WTC11 (cell line): ENCODE results near the gene LHPP. TPM values are rescaled to one million over a fixed set of nuclear protein-coding genes. Genes with fewer than 3 reads are reported as not detected.

Source experiments
- ATAC-seq: fragments of 200-7000 bp; cut with Tn5 transposase; 2 replicates; pipeline ENCODE4 v1.10.0; 2021; ENCODE audit warnings: mild to moderate bottlenecking, moderate library complexity
- CTCF ChIA-PET: fragments of 300-600 bp; sonication (Branson Sonifier 250); formaldehyde crosslinking; loops from one replicate; lab custom pipeline; 2021; ENCODE audit warnings: antibody characterized with exemption; lab: Charles Lee
- POLR2A ChIA-PET: fragments of 350-600 bp; sonication (Branson Sonifier 250); formaldehyde crosslinking; loops from one replicate; lab custom pipeline; 2021; ENCODE audit warnings: antibody characterized with exemption; lab: Charles Lee
- DNase-seq: peaks from one replicate; pipeline ENCODE4 v3.0.0; 2021; ENCODE audit warnings: low spot score
- H3K27ac Mint-ChIP-seq: 2 replicates; pipeline ENCODE4 v1.8.0; 2021; ENCODE audit warnings: mixed read lengths
- H3K27me3 Mint-ChIP-seq: 2 replicates; pipeline ENCODE4 v1.8.0; 2021; ENCODE audit warnings: low read depth, mild to moderate bottlenecking, moderate library complexity, mixed read lengths
- H3K36me3 Mint-ChIP-seq: 2 replicates; pipeline ENCODE4 v1.8.0; 2021; ENCODE audit warnings: mixed read lengths
- H3K4me1 Mint-ChIP-seq: 2 replicates; pipeline ENCODE4 v1.8.0; 2022; ENCODE audit warnings: mixed read lengths
- H3K4me3 Mint-ChIP-seq: 2 replicates; pipeline ENCODE4 v1.8.0; 2021; ENCODE audit warnings: mild to moderate bottlenecking, moderate library complexity, mixed read lengths
- H3K9me3 Mint-ChIP-seq: 2 replicates; pipeline ENCODE4 v1.8.0; 2021; ENCODE audit warnings: mixed read lengths
- CBFB ChIP-seq: sonication (generic); formaldehyde crosslinking; IDR thresholded peaks from 2 replicates; pipeline ENCODE4 v1.8.1; 2022; ENCODE audit warnings: mild to moderate bottlenecking, low read depth, missing genetic modification reagents
- ELF4 ChIP-seq: sonication (generic); formaldehyde crosslinking; IDR thresholded peaks from 2 replicates; pipeline ENCODE4 v1.8.1; 2022; ENCODE audit warnings: low read depth, mild to moderate bottlenecking, moderate library complexity, missing genetic modification reagents
- EMX1 ChIP-seq: fragments of 250-450 bp; sonication (Bioruptor Pico); IDR thresholded peaks from 2 replicates; pipeline ENCODE4 v1.8.0; 2021; ENCODE audit warnings: mild to moderate bottlenecking
- ETV6 ChIP-seq: sonication (generic); formaldehyde crosslinking; IDR thresholded peaks from 2 replicates; pipeline ENCODE4 v1.8.1; 2022; ENCODE audit warnings: mild to moderate bottlenecking, missing genetic modification reagents
- FOXP1 ChIP-seq: sonication (generic); formaldehyde crosslinking; IDR thresholded peaks from 2 replicates; pipeline ENCODE4 v1.8.0; 2022; ENCODE audit warnings: missing genetic modification reagents, mild to moderate bottlenecking, moderate library complexity, borderline replicate concordance
- IRF2 ChIP-seq: sonication (generic); formaldehyde crosslinking; IDR thresholded peaks from 2 replicates; pipeline ENCODE4 v1.8.0; 2022; ENCODE audit warnings: low read depth, missing genetic modification reagents, borderline replicate concordance
- MYBL2 ChIP-seq: sonication (generic); formaldehyde crosslinking; IDR thresholded peaks from 2 replicates; pipeline ENCODE4 v1.8.1; 2023; ENCODE audit warnings: mild to moderate bottlenecking, moderate library complexity, missing genetic modification reagents
- NFATC4 ChIP-seq: fragments of 250-450 bp; sonication (Bioruptor Pico); IDR thresholded peaks from 2 replicates; pipeline ENCODE4 v1.9.0; 2021; ENCODE audit warnings: mild to moderate bottlenecking
- OVOL2 ChIP-seq: fragments of 250-450 bp; sonication (Bioruptor Pico); IDR thresholded peaks from 2 replicates; pipeline ENCODE4 v1.9.0; 2021; ENCODE audit warnings: mild to moderate bottlenecking, borderline replicate concordance
- RELA ChIP-seq: sonication (generic); formaldehyde crosslinking; IDR thresholded peaks from 2 replicates; pipeline ENCODE4 v1.8.1; 2022; ENCODE audit warnings: missing genetic modification reagents, mild to moderate bottlenecking, borderline replicate concordance
- SMAD4 ChIP-seq: sonication (generic); formaldehyde crosslinking; IDR thresholded peaks from 2 replicates; pipeline ENCODE4 v1.8.0; 2022; ENCODE audit warnings: mild to moderate bottlenecking, missing genetic modification reagents
- SOX15 ChIP-seq: fragments of 250-450 bp; sonication (Bioruptor Pico); IDR thresholded peaks from 2 replicates; pipeline ENCODE4 v1.9.0; 2021; ENCODE audit warnings: mild to moderate bottlenecking
- SP1 ChIP-seq: sonication (generic); formaldehyde crosslinking; conservative IDR thresholded peaks from 2 replicates; pipeline ENCODE4 v1.8.1; 2022; ENCODE audit warnings: missing genetic modification reagents
- TEAD4 ChIP-seq: sonication (generic); formaldehyde crosslinking; IDR thresholded peaks from 2 replicates; pipeline ENCODE4 v1.8.0; 2022; ENCODE audit warnings: mild to moderate bottlenecking, missing genetic modification reagents
- ZNF121 ChIP-seq: sonication (generic); formaldehyde crosslinking; IDR thresholded peaks from 2 replicates; pipeline ENCODE4 v1.8.0; 2023; ENCODE audit warnings: missing genetic modification reagents
- ZNF232 ChIP-seq: sonication (generic); formaldehyde crosslinking; IDR thresholded peaks from 2 replicates; pipeline ENCODE4 v1.8.0; 2022; ENCODE audit warnings: mild to moderate bottlenecking, missing genetic modification reagents
- ZNF423 ChIP-seq: fragments of 250-450 bp; sonication (Bioruptor Pico); IDR thresholded peaks from 2 replicates; pipeline ENCODE4 v2.1.2; 2022; ENCODE audit warnings: mild to moderate bottlenecking, moderate library complexity
- ZNF671 ChIP-seq: fragments of 250-450 bp; sonication (Bioruptor Pico); IDR thresholded peaks from 2 replicates; pipeline ENCODE4 v1.8.0; 2021; ENCODE audit warnings: mild to moderate bottlenecking
- total RNA-seq: library from RNA; stranded (reverse); gene quantifications from 3 replicates; pipeline ENCODE4 v1.2.3, GENCODE V29; 2021
- TF ChIP-seq, protein P1 (sequence below): sonication (generic); formaldehyde crosslinking; IDR thresholded peaks from 2 replicates; pipeline ENCODE4 v1.8.1; 2023; ENCODE audit warnings: mild to moderate bottlenecking, missing genetic modification reagents
- TF ChIP-seq, protein P2 (sequence below): fragments of 250-450 bp; sonication (Bioruptor Pico); IDR thresholded peaks from 2 replicates; pipeline ENCODE4 v1.9.0; 2021; ENCODE audit warnings: mild to moderate bottlenecking
- TF ChIP-seq, protein P3 (sequence below): sonication (generic); formaldehyde crosslinking; IDR thresholded peaks from 2 replicates; pipeline ENCODE4 v1.8.0; 2022; ENCODE audit warnings: mild to moderate bottlenecking, missing genetic modification reagents
- TF ChIP-seq, protein P4 (sequence below): fragments of 250-450 bp; sonication (Bioruptor Pico); IDR thresholded peaks from 2 replicates; pipeline ENCODE4 v1.9.0; 2021; ENCODE audit warnings: mild to moderate bottlenecking
- TF ChIP-seq, protein P5 (sequence below): sonication (generic); formaldehyde crosslinking; IDR thresholded peaks from 2 replicates; pipeline ENCODE4 v1.8.0; 2022; ENCODE audit warnings: mild to moderate bottlenecking, missing genetic modification reagents
- TF ChIP-seq, protein P6 (sequence below): sonication (generic); formaldehyde crosslinking; IDR thresholded peaks from 2 replicates; pipeline ENCODE4 v1.8.1; 2023; ENCODE audit warnings: mild to moderate bottlenecking, missing genetic modification reagents, moderate library complexity
- TF ChIP-seq, protein P7 (sequence below): fragments of 250-450 bp; sonication (Bioruptor Pico); IDR thresholded peaks from 2 replicates; pipeline ENCODE4 v1.8.0; 2021; ENCODE audit warnings: mild to moderate bottlenecking

LHPP gene
- total RNA-seq, 1 experiment from 2014 or later = 33.2 TPM

DNA sequence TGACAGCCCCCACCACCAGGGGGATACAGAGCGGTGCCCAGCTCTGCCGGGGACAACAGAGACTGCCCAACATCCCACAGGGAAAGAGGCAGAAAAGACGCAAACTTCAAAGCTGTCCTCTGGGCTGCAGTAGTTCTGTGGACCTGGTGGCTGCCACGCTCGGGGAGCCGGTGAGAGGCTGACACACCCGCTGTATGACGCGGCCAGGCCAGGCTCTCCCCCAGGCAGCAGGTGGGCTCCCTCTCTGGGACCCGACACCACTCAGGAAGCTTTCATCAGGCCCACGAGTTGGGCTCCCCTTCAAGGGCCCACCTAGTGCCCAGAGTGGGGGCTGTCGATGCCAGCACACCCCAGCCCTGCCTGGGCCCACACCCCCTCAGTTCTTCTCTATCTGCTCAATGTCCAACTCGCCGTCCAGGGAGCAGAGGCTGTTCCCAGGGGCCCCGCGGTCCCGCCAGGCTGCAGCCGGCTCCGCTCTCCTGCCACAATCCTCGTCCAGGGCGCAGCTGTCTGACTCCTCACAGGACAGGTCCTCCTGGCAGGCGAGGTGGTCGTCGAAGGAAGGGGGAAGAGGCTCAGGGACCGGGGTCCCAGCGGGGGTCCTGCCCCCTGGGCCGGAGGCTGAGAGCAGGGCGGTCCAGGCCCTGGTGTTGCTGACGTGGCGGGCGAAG, 161.4 kb downstream of the LHPP start:
- no peak for TF ChIP-seq IRF2 (CRISPR knock-in tag)
- TF ChIP-seq OVOL2 = no peak
- TF ChIP-seq ZNF423 = no peak
- TF ChIP-seq ZNF121 = no peak
- TF ChIP-seq ZNF671 (CRISPR knock-in tag) = no peak
- peaks cover 16% of the 10 kb centered on the region for H3K4me1 Mint-ChIP-seq
- no peaks in the 10 kb centered on the region for H3K9me3 Mint-ChIP-seq
- no peaks in the 10 kb centered on the region for H3K36me3 Mint-ChIP-seq
- ChIA-PET POLR2A (no interaction called here), CTCF (interaction anchor here (0.6 kb wide), 1 partner anchor 216 kb away, joined by 4 read pairs; no protein-coding TSS in a partner anchor)
- no peak for DNase-seq
- no peak for ATAC-seq
- no peak overlapping the region for H3K4me3 Mint-ChIP-seq
- no peak overlapping the region for H3K27ac Mint-ChIP-seq
- H3K27me3 Mint-ChIP-seq = no peaks in the 10 kb centered on the region

DNA sequence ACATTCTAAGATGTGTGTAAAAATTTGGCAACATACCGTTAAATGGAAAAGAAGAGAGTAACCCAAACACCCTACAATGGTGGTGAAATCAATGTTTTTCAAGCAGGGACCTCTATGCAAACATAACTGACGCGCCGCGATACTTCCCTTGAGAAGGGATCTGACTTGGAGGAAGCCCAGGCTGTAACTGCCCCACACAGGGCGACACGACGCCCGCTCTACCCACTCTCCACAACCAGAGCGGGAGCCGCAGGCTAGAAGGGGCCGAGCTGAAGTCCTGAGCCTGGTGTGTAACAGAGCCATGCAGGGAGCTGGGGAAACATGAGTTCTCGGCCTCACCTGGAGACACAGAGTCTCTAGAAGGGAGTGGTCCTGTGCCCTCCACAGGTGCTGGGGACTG, 162.4 kb downstream of the LHPP start:
- no peaks in the 10 kb centered on the region for H3K27me3 Mint-ChIP-seq
- TF ChIP-seq, protein P1, sequence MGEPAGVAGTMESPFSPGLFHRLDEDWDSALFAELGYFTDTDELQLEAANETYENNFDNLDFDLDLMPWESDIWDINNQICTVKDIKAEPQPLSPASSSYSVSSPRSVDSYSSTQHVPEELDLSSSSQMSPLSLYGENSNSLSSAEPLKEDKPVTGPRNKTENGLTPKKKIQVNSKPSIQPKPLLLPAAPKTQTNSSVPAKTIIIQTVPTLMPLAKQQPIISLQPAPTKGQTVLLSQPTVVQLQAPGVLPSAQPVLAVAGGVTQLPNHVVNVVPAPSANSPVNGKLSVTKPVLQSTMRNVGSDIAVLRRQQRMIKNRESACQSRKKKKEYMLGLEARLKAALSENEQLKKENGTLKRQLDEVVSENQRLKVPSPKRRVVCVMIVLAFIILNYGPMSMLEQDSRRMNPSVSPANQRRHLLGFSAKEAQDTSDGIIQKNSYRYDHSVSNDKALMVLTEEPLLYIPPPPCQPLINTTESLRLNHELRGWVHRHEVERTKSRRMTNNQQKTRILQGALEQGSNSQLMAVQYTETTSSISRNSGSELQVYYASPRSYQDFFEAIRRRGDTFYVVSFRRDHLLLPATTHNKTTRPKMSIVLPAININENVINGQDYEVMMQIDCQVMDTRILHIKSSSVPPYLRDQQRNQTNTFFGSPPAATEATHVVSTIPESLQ (CRISPR knock-in tag) = no peak
- no peak for TF ChIP-seq ZNF232 (CRISPR knock-in tag)
- TF ChIP-seq, protein P2, sequence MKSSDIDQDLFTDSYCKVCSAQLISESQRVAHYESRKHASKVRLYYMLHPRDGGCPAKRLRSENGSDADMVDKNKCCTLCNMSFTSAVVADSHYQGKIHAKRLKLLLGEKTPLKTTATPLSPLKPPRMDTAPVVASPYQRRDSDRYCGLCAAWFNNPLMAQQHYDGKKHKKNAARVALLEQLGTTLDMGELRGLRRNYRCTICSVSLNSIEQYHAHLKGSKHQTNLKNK (CRISPR knock-in tag) = no peak
- TF ChIP-seq SMAD4 (CRISPR knock-in tag) = no peak
- TF ChIP-seq SOX15 (CRISPR knock-in tag) = no peak
- TF ChIP-seq ELF4 = no peak
- TF ChIP-seq MYBL2 = no peak
- TF ChIP-seq, protein P3, sequence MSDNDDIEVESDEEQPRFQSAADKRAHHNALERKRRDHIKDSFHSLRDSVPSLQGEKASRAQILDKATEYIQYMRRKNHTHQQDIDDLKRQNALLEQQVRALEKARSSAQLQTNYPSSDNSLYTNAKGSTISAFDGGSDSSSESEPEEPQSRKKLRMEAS (CRISPR knock-in tag) = no peak
- no peak for TF ChIP-seq CBFB (CRISPR knock-in tag)
- no peak for TF ChIP-seq RELA (CRISPR knock-in tag)
- TF ChIP-seq FOXP1 (CRISPR knock-in tag) = no peak
- no peak for TF ChIP-seq ETV6 (CRISPR knock-in tag)
- no peak for TF ChIP-seq TEAD4
- TF ChIP-seq EMX1 (CRISPR knock-in tag) = no peak
- H3K4me3 Mint-ChIP-seq = no peak overlapping the region
- H3K27ac Mint-ChIP-seq = peak overlapping the region; percentile 19
- H3K36me3 Mint-ChIP-seq = no peaks in the 10 kb centered on the region
- CTCF ChIA-PET = interaction anchor here (2.0 kb wide), 1 partner anchor 116 kb away, joined by 14 read pairs; no protein-coding TSS in a partner anchor
- H3K9me3 Mint-ChIP-seq = no peaks in the 10 kb centered on the region
- no peak for DNase-seq
- peak; percentile 10; the same call in 1 of the 2 replicates for ATAC-seq
- POLR2A ChIA-PET = interaction anchor here (0.6 kb wide), 1 partner anchor 118 kb away, joined by 9 read pairs; no protein-coding TSS in a partner anchor
- peaks cover 22% of the 10 kb centered on the region for H3K4me1 Mint-ChIP-seq

DNA sequence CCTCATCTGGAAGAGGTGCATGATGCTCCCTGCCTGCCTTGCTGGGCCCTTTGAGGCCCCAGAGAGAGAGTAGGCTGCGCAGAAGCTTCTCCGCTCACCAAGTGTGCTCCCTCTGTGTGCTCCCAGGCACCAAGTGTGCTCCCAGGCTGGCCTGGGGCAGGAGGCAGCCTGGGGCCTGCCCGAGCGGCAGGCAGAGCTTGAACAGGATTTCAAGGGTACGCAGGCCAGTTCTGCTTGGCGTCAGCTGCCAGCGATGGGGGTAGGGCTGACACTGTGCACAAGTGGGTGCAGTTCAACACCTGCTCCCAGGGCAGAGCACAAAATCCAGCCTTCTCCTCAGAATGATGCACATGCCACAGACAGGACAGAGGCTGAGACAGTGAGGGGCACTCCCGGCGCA, 162.8 kb downstream of the LHPP start:
- CTCF ChIA-PET = interaction anchor here (1.0 to 2.0 kb wide), 2 partner anchors 59 to 116 kb away, joined by 3 to 14 read pairs; no protein-coding TSS in a partner anchor
- no peak for ATAC-seq
- no peaks in the 10 kb centered on the region for H3K36me3 Mint-ChIP-seq
- TF ChIP-seq, protein P4, sequence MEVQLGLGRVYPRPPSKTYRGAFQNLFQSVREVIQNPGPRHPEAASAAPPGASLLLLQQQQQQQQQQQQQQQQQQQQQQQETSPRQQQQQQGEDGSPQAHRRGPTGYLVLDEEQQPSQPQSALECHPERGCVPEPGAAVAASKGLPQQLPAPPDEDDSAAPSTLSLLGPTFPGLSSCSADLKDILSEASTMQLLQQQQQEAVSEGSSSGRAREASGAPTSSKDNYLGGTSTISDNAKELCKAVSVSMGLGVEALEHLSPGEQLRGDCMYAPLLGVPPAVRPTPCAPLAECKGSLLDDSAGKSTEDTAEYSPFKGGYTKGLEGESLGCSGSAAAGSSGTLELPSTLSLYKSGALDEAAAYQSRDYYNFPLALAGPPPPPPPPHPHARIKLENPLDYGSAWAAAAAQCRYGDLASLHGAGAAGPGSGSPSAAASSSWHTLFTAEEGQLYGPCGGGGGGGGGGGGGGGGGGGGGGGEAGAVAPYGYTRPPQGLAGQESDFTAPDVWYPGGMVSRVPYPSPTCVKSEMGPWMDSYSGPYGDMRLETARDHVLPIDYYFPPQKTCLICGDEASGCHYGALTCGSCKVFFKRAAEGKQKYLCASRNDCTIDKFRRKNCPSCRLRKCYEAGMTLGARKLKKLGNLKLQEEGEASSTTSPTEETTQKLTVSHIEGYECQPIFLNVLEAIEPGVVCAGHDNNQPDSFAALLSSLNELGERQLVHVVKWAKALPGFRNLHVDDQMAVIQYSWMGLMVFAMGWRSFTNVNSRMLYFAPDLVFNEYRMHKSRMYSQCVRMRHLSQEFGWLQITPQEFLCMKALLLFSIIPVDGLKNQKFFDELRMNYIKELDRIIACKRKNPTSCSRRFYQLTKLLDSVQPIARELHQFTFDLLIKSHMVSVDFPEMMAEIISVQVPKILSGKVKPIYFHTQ (CRISPR knock-in tag) = no peak
- TF ChIP-seq, protein P5, sequence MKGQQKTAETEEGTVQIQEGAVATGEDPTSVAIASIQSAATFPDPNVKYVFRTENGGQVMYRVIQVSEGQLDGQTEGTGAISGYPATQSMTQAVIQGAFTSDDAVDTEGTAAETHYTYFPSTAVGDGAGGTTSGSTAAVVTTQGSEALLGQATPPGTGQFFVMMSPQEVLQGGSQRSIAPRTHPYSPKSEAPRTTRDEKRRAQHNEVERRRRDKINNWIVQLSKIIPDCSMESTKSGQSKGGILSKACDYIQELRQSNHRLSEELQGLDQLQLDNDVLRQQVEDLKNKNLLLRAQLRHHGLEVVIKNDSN (CRISPR knock-in tag) = no peak
- TF ChIP-seq RELA (CRISPR knock-in tag) = no peak
- TF ChIP-seq ZNF671 (CRISPR knock-in tag) = no peak
- TF ChIP-seq SP1 (CRISPR knock-in tag) = no peak
- TF ChIP-seq, protein P6, sequence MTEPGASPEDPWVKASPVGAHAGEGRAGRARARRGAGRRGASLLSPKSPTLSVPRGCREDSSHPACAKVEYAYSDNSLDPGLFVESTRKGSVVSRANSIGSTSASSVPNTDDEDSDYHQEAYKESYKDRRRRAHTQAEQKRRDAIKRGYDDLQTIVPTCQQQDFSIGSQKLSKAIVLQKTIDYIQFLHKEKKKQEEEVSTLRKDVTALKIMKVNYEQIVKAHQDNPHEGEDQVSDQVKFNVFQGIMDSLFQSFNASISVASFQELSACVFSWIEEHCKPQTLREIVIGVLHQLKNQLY (CRISPR knock-in tag) = no peak
- no peak for TF ChIP-seq NFATC4 (CRISPR knock-in tag)
- TF ChIP-seq, protein P7, sequence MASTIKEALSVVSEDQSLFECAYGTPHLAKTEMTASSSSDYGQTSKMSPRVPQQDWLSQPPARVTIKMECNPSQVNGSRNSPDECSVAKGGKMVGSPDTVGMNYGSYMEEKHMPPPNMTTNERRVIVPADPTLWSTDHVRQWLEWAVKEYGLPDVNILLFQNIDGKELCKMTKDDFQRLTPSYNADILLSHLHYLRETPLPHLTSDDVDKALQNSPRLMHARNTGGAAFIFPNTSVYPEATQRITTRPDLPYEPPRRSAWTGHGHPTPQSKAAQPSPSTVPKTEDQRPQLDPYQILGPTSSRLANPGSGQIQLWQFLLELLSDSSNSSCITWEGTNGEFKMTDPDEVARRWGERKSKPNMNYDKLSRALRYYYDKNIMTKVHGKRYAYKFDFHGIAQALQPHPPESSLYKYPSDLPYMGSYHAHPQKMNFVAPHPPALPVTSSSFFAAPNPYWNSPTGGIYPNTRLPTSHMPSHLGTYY (CRISPR knock-in tag) = no peak
- no peak for TF ChIP-seq MYBL2

More for the DNA sequence above, 162.8 kb downstream of the LHPP start:
- Mint-ChIP-seq H3K9me3 (no peaks in the 10 kb centered on the region), H3K27ac (peak overlapping the region; percentile 78), H3K27me3 (no peaks in the 10 kb centered on the region), H3K4me3 (no peak overlapping the region), H3K4me1 (peaks cover 27% of the 10 kb centered on the region)
- POLR2A ChIA-PET = interaction anchor here (0.6 kb wide), 1 partner anchor 118 kb away, joined by 9 read pairs; no protein-coding TSS in a partner anchor
- no peak for DNase-seq
